ENCODE results near the gene SCGB1C2.

Gene SCGB1C2

DNA sequence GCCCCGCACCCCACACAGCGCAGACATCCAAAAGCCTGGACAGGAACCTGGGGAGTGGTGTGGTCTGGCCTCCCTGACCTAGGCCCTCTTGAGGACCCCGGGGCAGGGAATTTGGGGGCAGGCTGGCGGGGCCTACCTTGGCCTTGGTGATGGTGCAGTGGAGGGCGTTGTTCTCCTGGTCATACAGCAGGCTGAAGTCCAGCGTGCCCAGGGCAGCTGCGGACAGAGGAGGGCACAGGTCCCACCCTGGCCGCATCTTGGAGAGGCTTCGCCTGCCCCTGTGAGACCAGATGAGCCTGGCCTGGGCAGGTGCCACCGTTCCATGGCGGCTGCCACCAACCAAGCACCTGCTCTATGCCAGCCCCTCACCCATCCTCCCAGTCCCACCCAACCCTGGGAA is 35.0 kb downstream of the SCGB1C2 start:
- TF ChIP-seq, protein P1, sequence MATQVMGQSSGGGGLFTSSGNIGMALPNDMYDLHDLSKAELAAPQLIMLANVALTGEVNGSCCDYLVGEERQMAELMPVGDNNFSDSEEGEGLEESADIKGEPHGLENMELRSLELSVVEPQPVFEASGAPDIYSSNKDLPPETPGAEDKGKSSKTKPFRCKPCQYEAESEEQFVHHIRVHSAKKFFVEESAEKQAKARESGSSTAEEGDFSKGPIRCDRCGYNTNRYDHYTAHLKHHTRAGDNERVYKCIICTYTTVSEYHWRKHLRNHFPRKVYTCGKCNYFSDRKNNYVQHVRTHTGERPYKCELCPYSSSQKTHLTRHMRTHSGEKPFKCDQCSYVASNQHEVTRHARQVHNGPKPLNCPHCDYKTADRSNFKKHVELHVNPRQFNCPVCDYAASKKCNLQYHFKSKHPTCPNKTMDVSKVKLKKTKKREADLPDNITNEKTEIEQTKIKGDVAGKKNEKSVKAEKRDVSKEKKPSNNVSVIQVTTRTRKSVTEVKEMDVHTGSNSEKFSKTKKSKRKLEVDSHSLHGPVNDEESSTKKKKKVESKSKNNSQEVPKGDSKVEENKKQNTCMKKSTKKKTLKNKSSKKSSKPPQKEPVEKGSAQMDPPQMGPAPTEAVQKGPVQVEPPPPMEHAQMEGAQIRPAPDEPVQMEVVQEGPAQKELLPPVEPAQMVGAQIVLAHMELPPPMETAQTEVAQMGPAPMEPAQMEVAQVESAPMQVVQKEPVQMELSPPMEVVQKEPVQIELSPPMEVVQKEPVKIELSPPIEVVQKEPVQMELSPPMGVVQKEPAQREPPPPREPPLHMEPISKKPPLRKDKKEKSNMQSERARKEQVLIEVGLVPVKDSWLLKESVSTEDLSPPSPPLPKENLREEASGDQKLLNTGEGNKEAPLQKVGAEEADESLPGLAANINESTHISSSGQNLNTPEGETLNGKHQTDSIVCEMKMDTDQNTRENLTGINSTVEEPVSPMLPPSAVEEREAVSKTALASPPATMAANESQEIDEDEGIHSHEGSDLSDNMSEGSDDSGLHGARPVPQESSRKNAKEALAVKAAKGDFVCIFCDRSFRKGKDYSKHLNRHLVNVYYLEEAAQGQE (IDR thresholded peaks at IDR 0.05; ENCODE audit: insufficient replicate concordance, low read depth): no peak
- TF ChIP-seq, protein P2, sequence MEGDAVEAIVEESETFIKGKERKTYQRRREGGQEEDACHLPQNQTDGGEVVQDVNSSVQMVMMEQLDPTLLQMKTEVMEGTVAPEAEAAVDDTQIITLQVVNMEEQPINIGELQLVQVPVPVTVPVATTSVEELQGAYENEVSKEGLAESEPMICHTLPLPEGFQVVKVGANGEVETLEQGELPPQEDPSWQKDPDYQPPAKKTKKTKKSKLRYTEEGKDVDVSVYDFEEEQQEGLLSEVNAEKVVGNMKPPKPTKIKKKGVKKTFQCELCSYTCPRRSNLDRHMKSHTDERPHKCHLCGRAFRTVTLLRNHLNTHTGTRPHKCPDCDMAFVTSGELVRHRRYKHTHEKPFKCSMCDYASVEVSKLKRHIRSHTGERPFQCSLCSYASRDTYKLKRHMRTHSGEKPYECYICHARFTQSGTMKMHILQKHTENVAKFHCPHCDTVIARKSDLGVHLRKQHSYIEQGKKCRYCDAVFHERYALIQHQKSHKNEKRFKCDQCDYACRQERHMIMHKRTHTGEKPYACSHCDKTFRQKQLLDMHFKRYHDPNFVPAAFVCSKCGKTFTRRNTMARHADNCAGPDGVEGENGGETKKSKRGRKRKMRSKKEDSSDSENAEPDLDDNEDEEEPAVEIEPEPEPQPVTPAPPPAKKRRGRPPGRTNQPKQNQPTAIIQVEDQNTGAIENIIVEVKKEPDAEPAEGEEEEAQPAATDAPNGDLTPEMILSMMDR (IDR thresholded peaks at IDR 0.05; ENCODE audit: insufficient read depth, low read length): no peak
- TF ChIP-seq SPI1 (IDR thresholded peaks at IDR 0.05; ENCODE audit: borderline replicate concordance, low read depth) (no peak), POLR2AphosphoS5 (IDR thresholded peaks at IDR 0.05; ENCODE audit: low read depth) (no peak)
- H3K27me3 ChIP-seq (ENCODE audit: insufficient read depth, poor library complexity, severe bottlenecking): no peaks in the 10 kb centered on the region

DNA sequence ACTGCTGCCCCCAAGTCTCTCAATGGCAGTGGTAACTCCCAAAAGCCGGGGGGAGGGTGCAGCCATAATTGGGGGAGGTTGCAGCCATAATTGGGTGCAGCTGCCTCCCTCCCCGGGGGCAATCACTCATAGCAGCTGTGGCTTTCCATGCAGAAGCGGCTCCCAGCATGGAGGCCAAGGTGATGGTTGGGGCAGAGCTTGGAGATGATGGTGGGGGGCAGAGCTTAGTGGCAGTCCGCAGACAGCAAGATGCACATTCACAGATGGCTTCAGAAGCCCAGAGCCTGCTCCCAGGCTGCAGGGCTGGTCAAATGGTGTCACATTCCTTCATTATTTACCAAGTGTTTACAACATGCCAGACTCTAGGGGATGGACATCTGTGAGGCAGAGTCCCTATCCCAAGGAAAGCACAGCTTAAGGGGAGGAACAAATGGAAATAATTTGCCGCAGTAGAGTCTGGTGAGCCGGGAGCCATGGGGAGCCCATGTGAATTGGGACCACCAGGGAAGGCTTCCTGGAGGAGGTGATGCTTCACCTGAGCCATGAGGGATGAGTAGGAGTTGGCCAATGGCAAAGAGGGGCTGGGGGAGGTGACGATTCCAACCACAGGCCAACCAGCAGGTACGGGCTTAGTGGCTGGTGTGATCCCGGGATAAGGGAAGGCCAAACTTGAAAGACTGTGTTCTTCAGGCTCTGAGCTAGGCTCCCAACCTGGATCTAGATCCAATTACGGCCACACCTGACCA is 36.0 kb downstream of the SCGB1C2 start:
- no peaks in the 10 kb centered on the region for H3K27me3 ChIP-seq (ENCODE audit: insufficient read depth, poor library complexity, severe bottlenecking)
- TF ChIP-seq POLR2AphosphoS5 (IDR thresholded peaks at IDR 0.05; ENCODE audit: low read depth) (no peak), SPI1 (IDR thresholded peaks at IDR 0.05; ENCODE audit: borderline replicate concordance, low read depth) (no peak), GABPA (IDR thresholded peaks at IDR 0.05; ENCODE audit: low read depth) (no peak)
- TF ChIP-seq, protein P2 (IDR thresholded peaks at IDR 0.05; ENCODE audit: insufficient read depth, low read length): no peak
- TF ChIP-seq, protein P1 (IDR thresholded peaks at IDR 0.05; ENCODE audit: insufficient replicate concordance, low read depth): no peak
- H3K4me3 ChIP-seq (replicated peaks; ENCODE audit: insufficient read depth, low read length): no peak overlapping the region
- no peak for DNase-seq (ENCODE audit: low read depth in 1 of 2, low spot score in 1 of 2)
- no peak overlapping the region for H3K27ac ChIP-seq (replicated peaks)

More for the DNA sequence above, 35.0 kb downstream of the SCGB1C2 start:
- no peak for DNase-seq (ENCODE audit: low read depth in 1 of 2, low spot score in 1 of 2)
- H3K4me3 ChIP-seq (replicated peaks; ENCODE audit: insufficient read depth, low read length): no peak overlapping the region
- no peak overlapping the region for H3K27ac ChIP-seq (replicated peaks)

DNA sequence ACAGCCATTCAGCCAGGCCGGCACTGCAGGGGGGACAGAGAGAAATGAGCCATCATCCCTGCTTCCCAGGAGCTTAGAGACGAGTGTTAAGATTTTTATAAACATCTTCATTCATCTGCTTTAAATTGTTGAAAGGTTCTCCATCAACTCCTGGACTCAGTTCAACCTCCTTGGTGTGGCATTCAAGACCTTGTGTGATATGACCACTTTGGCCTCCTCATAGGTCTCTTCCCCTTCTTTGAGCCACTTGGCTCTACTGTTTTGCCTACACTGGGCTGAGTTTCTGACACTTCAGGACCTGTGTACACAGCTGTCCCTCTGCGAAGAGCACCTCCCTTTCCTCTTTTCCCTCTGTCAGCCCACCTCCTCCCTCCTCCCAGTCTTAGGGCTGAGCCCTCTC is 39.8 kb downstream of the SCGB1C2 start:
- no peak for DNase-seq (ENCODE audit: low read depth in 1 of 2, low spot score in 1 of 2)
- H3K4me3 ChIP-seq (replicated peaks; ENCODE audit: insufficient read depth, low read length): no peak overlapping the region
- TF ChIP-seq SPI1 (IDR thresholded peaks at IDR 0.05; ENCODE audit: borderline replicate concordance, low read depth) (no peak), POLR2AphosphoS5 (IDR thresholded peaks at IDR 0.05; ENCODE audit: low read depth) (no peak), GABPA (IDR thresholded peaks at IDR 0.05; ENCODE audit: low read depth) (no peak)
- TF ChIP-seq, protein P1 (IDR thresholded peaks at IDR 0.05; ENCODE audit: insufficient replicate concordance, low read depth): no peak
- TF ChIP-seq, protein P2 (IDR thresholded peaks at IDR 0.05; ENCODE audit: insufficient read depth, low read length): no peak
- peaks cover 3% of the 10 kb centered on the region for H3K27me3 ChIP-seq (ENCODE audit: insufficient read depth, poor library complexity, severe bottlenecking)
- no peak overlapping the region for H3K27ac ChIP-seq (replicated peaks)

All from HL-60 (cell line).